ENCODE data around the gene TMEM258. TPM values are rescaled to one million over a fixed set of nuclear protein-coding genes. Genes with fewer than 3 reads are reported as not detected.

Gene TMEM258
- total RNA-seq, 1 experiment from 2014 or later: 296 TPM

- no peak for DNase-seq
- Histone ChIP-seq H3K27me3 (ENCODE audit: control insufficient read depth, insufficient read depth, low read length) (no peaks in the 10 kb centered on the region), H3K36me3 (replicated peaks; ENCODE audit: control insufficient read depth, insufficient read depth, low read length) (peaks cover 21% of the 10 kb centered on the region), H3K4me3 (ENCODE audit: insufficient read depth, low read depth, low read length) (no peak overlapping the region)
Observed at GRCh38 chr11:61794579-61794978, 2.2 kb upstream of the TMEM258 start.

DNA sequence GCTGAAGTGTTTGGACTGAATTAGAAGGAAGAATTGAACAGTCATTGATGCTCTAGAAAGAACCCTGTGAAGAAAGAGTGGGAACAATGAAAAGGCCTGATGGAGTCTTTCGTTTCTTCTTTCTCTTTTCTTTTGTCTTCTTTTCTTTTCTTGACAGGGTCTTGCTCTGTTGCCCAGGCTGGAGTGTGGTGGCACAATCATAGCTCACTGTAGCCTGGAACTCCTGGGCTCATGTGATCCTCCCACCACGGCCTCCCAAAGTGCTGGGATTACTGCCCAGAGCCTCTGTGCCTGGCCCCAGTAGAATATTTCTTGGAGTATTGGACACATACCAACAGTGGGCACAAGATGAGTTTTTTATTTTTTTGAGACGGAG lies 1.4 kb upstream of the TMEM258 start:
- Histone ChIP-seq H3K4me3 (ENCODE audit: insufficient read depth, low read depth, low read length) (peak overlapping the region; percentile 87), H3K27me3 (ENCODE audit: control insufficient read depth, insufficient read depth, low read length) (no peaks in the 10 kb centered on the region), H3K36me3 (replicated peaks; ENCODE audit: control insufficient read depth, insufficient read depth, low read length) (peaks cover 25% of the 10 kb centered on the region)
- DNase-seq: no peak

GRCh38 chr11:61793083-61793828 lies 857 bp upstream of the TMEM258 start:
- no peak for DNase-seq
- H3K36me3 ChIP-seq (replicated peaks; ENCODE audit: control insufficient read depth, insufficient read depth, low read length): peaks cover 30% of the 10 kb centered on the region
- peak overlapping the region; percentile 87 for H3K4me3 ChIP-seq (ENCODE audit: insufficient read depth, low read depth, low read length)
- no peaks in the 10 kb centered on the region for H3K27me3 ChIP-seq (ENCODE audit: control insufficient read depth, insufficient read depth, low read length)

DNA sequence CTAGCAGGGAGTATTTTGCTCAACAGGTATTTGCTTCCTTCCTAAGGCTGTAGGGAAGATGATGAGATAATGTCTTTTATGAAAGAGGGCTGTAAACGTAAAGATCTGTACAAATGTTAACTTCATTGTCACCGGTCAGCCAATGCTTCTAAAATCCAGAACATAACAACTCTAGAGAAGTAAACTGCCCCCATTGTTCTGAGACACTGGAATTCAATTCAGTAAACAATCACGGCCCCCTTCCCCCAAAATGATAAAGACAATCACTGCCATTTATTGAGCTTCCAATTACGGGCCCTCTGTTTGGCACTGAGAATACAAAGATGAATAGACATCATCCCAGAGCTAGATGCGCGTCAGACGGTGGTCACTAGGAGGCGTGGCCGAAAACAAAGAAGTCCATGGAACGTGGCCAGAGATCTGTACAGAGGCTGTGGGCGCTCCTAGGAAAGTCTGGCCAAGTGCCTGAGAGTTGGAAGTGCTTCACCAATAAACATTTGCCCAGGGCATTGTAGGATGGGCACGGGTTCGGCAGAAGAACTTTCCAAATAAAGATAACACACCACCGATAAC lies 576 bp downstream of the TMEM258 start:
- peak; percentile 77 for DNase-seq
- H3K4me3 ChIP-seq (ENCODE audit: insufficient read depth, low read depth, low read length): peak overlapping the region; percentile 87
- no peaks in the 10 kb centered on the region for H3K27me3 ChIP-seq (ENCODE audit: control insufficient read depth, insufficient read depth, low read length)
- H3K36me3 ChIP-seq (replicated peaks; ENCODE audit: control insufficient read depth, insufficient read depth, low read length): peaks cover 40% of the 10 kb centered on the region

DNA sequence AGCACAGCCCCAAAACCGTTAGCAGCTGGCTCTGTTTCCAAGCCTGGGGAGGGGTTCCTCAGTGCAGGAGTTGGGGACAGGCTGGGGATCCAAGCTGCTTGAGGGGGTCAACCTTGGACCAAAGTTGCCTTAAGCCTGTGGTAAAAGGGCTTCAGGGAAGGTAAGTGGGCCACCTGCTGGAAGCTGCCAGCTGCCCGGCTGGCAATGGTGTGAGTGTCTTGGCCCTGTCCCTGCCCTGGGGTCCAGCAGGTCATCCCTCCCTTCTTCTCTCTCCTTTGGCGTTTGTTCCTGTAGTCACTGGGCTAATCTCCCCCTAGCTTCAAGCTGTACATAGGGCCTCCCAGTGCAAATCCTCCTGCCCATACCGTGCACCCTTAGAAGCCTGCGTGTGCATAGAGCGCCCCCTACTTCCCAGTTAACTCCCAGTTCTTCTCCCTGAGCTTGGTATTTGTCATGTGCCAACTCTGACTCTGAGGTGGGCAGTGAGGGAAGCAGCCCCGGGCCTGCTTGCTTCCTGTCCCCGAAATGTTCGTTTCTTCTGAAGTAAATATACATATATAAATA lies 4.4 kb downstream of the TMEM258 start:
- Histone ChIP-seq H3K36me3 (replicated peaks; ENCODE audit: control insufficient read depth, insufficient read depth, low read length) (peaks cover 34% of the 10 kb centered on the region), H3K4me3 (ENCODE audit: insufficient read depth, low read depth, low read length) (no peak overlapping the region), H3K27me3 (ENCODE audit: control insufficient read depth, insufficient read depth, low read length) (no peaks in the 10 kb centered on the region)
- peak; percentile 90 for DNase-seq

- H3K36me3 ChIP-seq (replicated peaks; ENCODE audit: control insufficient read depth, insufficient read depth, low read length): peaks cover 35% of the 10 kb centered on the region
- no peak overlapping the region for H3K4me3 ChIP-seq (ENCODE audit: insufficient read depth, low read depth, low read length)
- DNase-seq: no peak
- no peaks in the 10 kb centered on the region for H3K27me3 ChIP-seq (ENCODE audit: control insufficient read depth, insufficient read depth, low read length)
Observed at GRCh38 chr11:61785837-61786402, 6.5 kb downstream of the TMEM258 start.

DNA sequence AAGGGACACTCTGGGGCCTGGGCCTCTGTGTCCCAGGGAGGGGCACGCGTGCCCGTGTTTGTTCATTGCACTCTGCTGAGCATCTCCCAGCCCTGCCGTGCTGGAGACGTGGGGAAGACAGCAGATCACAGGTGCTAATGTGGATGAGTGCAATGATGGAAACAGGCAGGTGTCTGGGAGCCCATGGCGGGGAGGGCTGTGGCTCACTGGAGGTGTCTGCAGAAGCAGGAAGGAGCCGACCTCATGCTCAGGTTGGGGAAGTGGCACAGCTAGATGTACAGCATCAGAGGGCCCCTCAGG lies 7.9 kb downstream of the TMEM258 start:
- Histone ChIP-seq H3K36me3 (replicated peaks; ENCODE audit: control insufficient read depth, insufficient read depth, low read length) (peaks cover 27% of the 10 kb centered on the region), H3K27me3 (ENCODE audit: control insufficient read depth, insufficient read depth, low read length) (no peaks in the 10 kb centered on the region), H3K4me3 (ENCODE audit: insufficient read depth, low read depth, low read length) (no peak overlapping the region)
- DNase-seq: peak; percentile 40

- DNase-seq: peak; percentile 48
- no peaks in the 10 kb centered on the region for H3K27me3 ChIP-seq (ENCODE audit: control insufficient read depth, insufficient read depth, low read length)
- H3K36me3 ChIP-seq (replicated peaks; ENCODE audit: control insufficient read depth, insufficient read depth, low read length): peaks cover 22% of the 10 kb centered on the region
- H3K4me3 ChIP-seq (ENCODE audit: insufficient read depth, low read depth, low read length): no peak overlapping the region
Observed at GRCh38 chr11:61783717-61784505, 8.5 kb downstream of the TMEM258 start.

GRCh38 chr11:61782841-61783240 lies 9.6 kb downstream of the TMEM258 start:
- Histone ChIP-seq H3K36me3 (replicated peaks; ENCODE audit: control insufficient read depth, insufficient read depth, low read length) (peaks cover 14% of the 10 kb centered on the region), H3K27me3 (ENCODE audit: control insufficient read depth, insufficient read depth, low read length) (no peaks in the 10 kb centered on the region), H3K4me3 (ENCODE audit: insufficient read depth, low read depth, low read length) (no peak overlapping the region)
- peak; percentile 42 for DNase-seq

GRCh38 chr11:61782299-61782698 lies 10.1 kb downstream of the TMEM258 start:
- peaks cover 11% of the 10 kb centered on the region for H3K36me3 ChIP-seq (replicated peaks; ENCODE audit: control insufficient read depth, insufficient read depth, low read length)
- no peak overlapping the region for H3K4me3 ChIP-seq (ENCODE audit: insufficient read depth, low read depth, low read length)
- no peaks in the 10 kb centered on the region for H3K27me3 ChIP-seq (ENCODE audit: control insufficient read depth, insufficient read depth, low read length)
- DNase-seq: peak; percentile 56

GRCh38 chr11:61781585-61781984 lies 10.8 kb downstream of the TMEM258 start:
- peaks cover 5% of the 10 kb centered on the region for H3K36me3 ChIP-seq (replicated peaks; ENCODE audit: control insufficient read depth, insufficient read depth, low read length)
- DNase-seq: peak; percentile 57

GRCh38 chr11:61780581-61781162 lies 11.7 kb downstream of the TMEM258 start:
- Histone ChIP-seq H3K4me3 (ENCODE audit: insufficient read depth, low read depth, low read length) (no peak overlapping the region), H3K36me3 (replicated peaks; ENCODE audit: control insufficient read depth, insufficient read depth, low read length) (peaks cover 3% of the 10 kb centered on the region; the same call in 1 of the 2 replicates), H3K27me3 (ENCODE audit: control insufficient read depth, insufficient read depth, low read length) (peaks cover 4% of the 10 kb centered on the region; the same call in 1 of the 2 replicates)
- DNase-seq: peak; percentile 50

More at GRCh38 chr11:61781585-61781984, 10.8 kb downstream of the TMEM258 start:
- peaks cover 4% of the 10 kb centered on the region; the same call in 1 of the 2 replicates for H3K27me3 ChIP-seq (ENCODE audit: control insufficient read depth, insufficient read depth, low read length)
- H3K4me3 ChIP-seq (ENCODE audit: insufficient read depth, low read depth, low read length): no peak overlapping the region

GRCh38 chr11:61779666-61780525 lies 12.5 kb downstream of the TMEM258 start:
- Histone ChIP-seq H3K36me3 (replicated peaks; ENCODE audit: control insufficient read depth, insufficient read depth, low read length) (peaks cover 2% of the 10 kb centered on the region; the same call in 1 of the 2 replicates), H3K4me3 (ENCODE audit: insufficient read depth, low read depth, low read length) (no peak overlapping the region), H3K27me3 (ENCODE audit: control insufficient read depth, insufficient read depth, low read length) (peaks cover 4% of the 10 kb centered on the region; the same call in 1 of the 2 replicates)
- peak; percentile 54 for DNase-seq

All from H7 (cell line).